K562 (cell line): Measurements from ENCODE around the gene CCNL1. TPM values are rescaled to one million over a fixed set of nuclear protein-coding genes. Genes with fewer than 3 reads are reported as not detected.
A peak's percentile ranks its signal among the peaks of the same experiment; 100 is the strongest.

Experiments
- ATF7 ChIP-seq: fragments of 450-650 bp; IDR thresholded peaks from 2 replicates; pipeline ENCODE4 v1.7.1; 2014; ENCODE audit warnings: mild to moderate bottlenecking, moderate library complexity
- CC2D1A ChIP-seq: fragments of 450-650 bp; IDR thresholded peaks from 2 replicates; pipeline ENCODE4 v1.6.1; 2017; ENCODE audit warnings: mild to moderate bottlenecking
- CXXC5 ChIP-seq: fragments of 250-450 bp; sonication (Bioruptor Pico); IDR thresholded peaks from 2 replicates; pipeline ENCODE4 v1.8.0; 2022; ENCODE audit warnings: inconsistent platforms, mild to moderate bottlenecking, moderate library complexity
- DMBX1 ChIP-seq: fragments of 250-450 bp; sonication (Bioruptor Pico); IDR thresholded peaks from 2 replicates; pipeline ENCODE4 v1.8.0; 2022; ENCODE audit warnings: inconsistent platforms, mild to moderate bottlenecking, moderate library complexity, borderline replicate concordance
- DNMT1 ChIP-seq: fragments of 450-650 bp; IDR thresholded peaks from 2 replicates; pipeline ENCODE4 v1.6.1; 2016; ENCODE audit warnings: antibody characterized with exemption, mild to moderate bottlenecking
- HES1 ChIP-seq: fragments of 450-650 bp; IDR thresholded peaks from 2 replicates; pipeline ENCODE4 v1.6.1; 2016; ENCODE audit warnings: low read depth, mild to moderate bottlenecking, moderate library complexity
- KAT8 ChIP-seq: fragments of 450-650 bp; IDR thresholded peaks from 2 replicates; pipeline ENCODE4 v1.6.1; 2016; ENCODE audit warnings: low read depth, mild to moderate bottlenecking
- NCOR1 ChIP-seq: fragments of 450-650 bp; IDR thresholded peaks from 2 replicates; pipeline ENCODE4 v1.6.1; 2016; ENCODE audit warnings: mild to moderate bottlenecking, moderate library complexity
- NR4A1 ChIP-seq, 2 experiments: fragments of 250-450 bp in 1 of 2; fragments of 450-650 bp in 1 of 2; sonication (Bioruptor Pico) in 1 of 2; IDR thresholded peaks; 2 replicates each; pipeline versions ENCODE4 v1.4.0 to v1.6.1; 2016 to 2020; ENCODE audit warnings: mild to moderate bottlenecking in 2 of 2, missing compliant biosample characterization in 1 of 2, missing genetic modification characterization in 1 of 2, moderate library complexity in 1 of 2
- PTRF ChIP-seq: fragments of 450-650 bp; IDR thresholded peaks from 2 replicates; pipeline ENCODE4 v1.6.1; 2016; ENCODE audit warnings: mild to moderate bottlenecking, missing genetic modification characterization, missing compliant biosample characterization
- SLC30A9 ChIP-seq: fragments of 250-450 bp; sonication (Bioruptor Pico); IDR thresholded peaks from 2 replicates; pipeline ENCODE4 v1.8.0; 2022; ENCODE audit warnings: mild to moderate bottlenecking, moderate library complexity
- SMAD2 ChIP-seq: fragments of 150-350 bp; IDR thresholded peaks from 2 replicates; pipeline ENCODE4 v1.6.1; 2014; ENCODE audit warnings: low read depth, mild to moderate bottlenecking, low read length
- SP2 ChIP-seq: IDR thresholded peaks from 2 replicates; pipeline ENCODE4 v1.6.1; 2011; ENCODE audit warnings: mild to moderate bottlenecking, low read depth, low read length, moderate library complexity; ENCODE audit not compliant: poor library complexity, severe bottlenecking; ENCODE audit errors: extremely low read depth
- TSC22D4 ChIP-seq: fragments of 450-650 bp; IDR thresholded peaks from 2 replicates; pipeline ENCODE4 v1.6.1; 2016; ENCODE audit warnings: missing genetic modification characterization, missing biosample characterization, control low read depth
- ZNF384 ChIP-seq: IDR thresholded peaks from 2 replicates; pipeline ENCODE4 v1.6.1; 2012; ENCODE audit warnings: low read depth, low read length, improper control_type of control experiment
- ZNF395 ChIP-seq: fragments of 200-800 bp; sonication (Bioruptor generic); IDR thresholded peaks from 2 replicates; pipeline ENCODE4 v1.6.1; 2017; ENCODE audit warnings: missing genetic modification characterization, missing compliant biosample characterization
- ZNF431 ChIP-seq: sonication (generic); formaldehyde crosslinking; IDR thresholded peaks from 2 replicates; pipeline ENCODE4 v1.8.0; 2022; ENCODE audit warnings: mild to moderate bottlenecking, missing genetic modification reagents
- ZNF830 ChIP-seq: fragments of 250-450 bp; sonication (Bioruptor Pico); IDR thresholded peaks from 2 replicates; pipeline ENCODE4 v1.5.0; 2021; ENCODE audit warnings: mild to moderate bottlenecking
- polyA plus RNA-seq, 8 experiments: library from polyadenylated mRNA; depleted of rRNA in 4 of 8; stranded (reverse) in 5 of 8; unstranded in 3 of 8; fragments of >200 nt; fragmentation: Nextera tagmentation in 2 of 8; fragmentation: Illumina TruSeq in 1 of 8; extraction: Ambion mirVana in 2 of 8; extraction: Trizol in 1 of 8; gene quantifications; 2 replicates each; pipeline versions ENCODE4 v1.2.1 to v1.2.3, GENCODE V29; 2011 to 2014; ENCODE audit warnings: inconsistent platforms in 1 of 8, missing spikeins in 1 of 8
- total RNA-seq, 7 experiments: library from RNA; depleted of rRNA in 6 of 7; stranded (reverse); fragments of >200 nt in 6 of 7; fragmentation: Illumina TruSeq in 2 of 7; extraction: Trizol in 2 of 7; gene quantifications; 2 replicates each; pipeline versions ENCODE4 v1.2.1 to v1.2.3, GENCODE V29; 2011 to 2021; ENCODE audit warnings: low replicate concordance in 1 of 7
- TF ChIP-seq, protein P1 (sequence below): fragments of 250-450 bp; sonication (Bioruptor Pico); IDR thresholded peaks from 2 replicates; pipeline ENCODE4 v1.8.0; 2022; ENCODE audit warnings: inconsistent platforms
- TF ChIP-seq, protein P2 (sequence below): fragments of 450-650 bp; IDR thresholded peaks from 2 replicates; pipeline ENCODE4 v1.6.1; 2017; ENCODE audit warnings: antibody characterized with exemption, mild to moderate bottlenecking

CCNL1 gene
- total and polyA plus RNA-seq, 9 of the 15 experiments (the other 6 are each of a cell fraction or from before 2014, with no cell fraction given), result 16.1 to 186 (median 132) TPM

DNA sequence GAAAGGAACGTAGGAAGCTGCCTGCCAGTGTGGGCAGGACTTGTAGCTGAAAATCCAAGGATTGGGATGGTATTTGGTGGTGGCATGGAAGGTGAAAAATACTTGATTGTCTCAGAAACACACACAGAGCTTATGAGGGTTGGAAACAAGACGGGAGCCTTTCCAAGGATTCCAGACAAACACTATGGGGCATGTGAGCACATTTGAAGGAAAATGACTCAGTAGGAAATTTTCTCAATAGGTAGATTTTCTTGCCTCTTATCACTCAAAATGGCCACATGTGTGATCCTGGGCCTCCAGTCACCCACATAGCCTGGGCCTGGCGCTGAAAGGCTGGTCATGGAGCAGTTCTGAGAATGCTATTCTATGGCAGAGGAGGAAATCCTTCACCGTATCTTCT is 47.4 kb downstream of the CCNL1 start (continued):
- TF ChIP-seq, protein P1, sequence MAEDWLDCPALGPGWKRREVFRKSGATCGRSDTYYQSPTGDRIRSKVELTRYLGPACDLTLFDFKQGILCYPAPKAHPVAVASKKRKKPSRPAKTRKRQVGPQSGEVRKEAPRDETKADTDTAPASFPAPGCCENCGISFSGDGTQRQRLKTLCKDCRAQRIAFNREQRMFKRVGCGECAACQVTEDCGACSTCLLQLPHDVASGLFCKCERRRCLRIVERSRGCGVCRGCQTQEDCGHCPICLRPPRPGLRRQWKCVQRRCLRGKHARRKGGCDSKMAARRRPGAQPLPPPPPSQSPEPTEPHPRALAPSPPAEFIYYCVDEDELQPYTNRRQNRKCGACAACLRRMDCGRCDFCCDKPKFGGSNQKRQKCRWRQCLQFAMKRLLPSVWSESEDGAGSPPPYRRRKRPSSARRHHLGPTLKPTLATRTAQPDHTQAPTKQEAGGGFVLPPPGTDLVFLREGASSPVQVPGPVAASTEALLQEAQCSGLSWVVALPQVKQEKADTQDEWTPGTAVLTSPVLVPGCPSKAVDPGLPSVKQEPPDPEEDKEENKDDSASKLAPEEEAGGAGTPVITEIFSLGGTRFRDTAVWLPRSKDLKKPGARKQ (CRISPR knock-in tag), result no peak
- no peak for TF ChIP-seq SMAD2
- TF ChIP-seq KAT8, result no peak
- no peak for TF ChIP-seq SLC30A9 (CRISPR knock-in tag)
- TF ChIP-seq ZNF395 (CRISPR knock-in tag), result no peak; the same call in 1 of the 2 replicates
- no peak for TF ChIP-seq SP2
- no peak for TF ChIP-seq ZNF830 (CRISPR knock-in tag)
- TF ChIP-seq PTRF (tag), result 0 out of 2 replicates have a peak, but pooled peaks have one; percentile 13
- TF ChIP-seq TSC22D4 (tag), result no peak
- no peak for TF ChIP-seq NCOR1
- TF ChIP-seq NR4A1 (CRISPR knock-in tag; IDR thresholded peaks at IDR 0.05), result no peak
- TF ChIP-seq NR4A1 (tag; IDR thresholded peaks at IDR 0.05), result peak; percentile 90; the same call in 1 of the 2 replicates
- TF ChIP-seq, protein P2, sequence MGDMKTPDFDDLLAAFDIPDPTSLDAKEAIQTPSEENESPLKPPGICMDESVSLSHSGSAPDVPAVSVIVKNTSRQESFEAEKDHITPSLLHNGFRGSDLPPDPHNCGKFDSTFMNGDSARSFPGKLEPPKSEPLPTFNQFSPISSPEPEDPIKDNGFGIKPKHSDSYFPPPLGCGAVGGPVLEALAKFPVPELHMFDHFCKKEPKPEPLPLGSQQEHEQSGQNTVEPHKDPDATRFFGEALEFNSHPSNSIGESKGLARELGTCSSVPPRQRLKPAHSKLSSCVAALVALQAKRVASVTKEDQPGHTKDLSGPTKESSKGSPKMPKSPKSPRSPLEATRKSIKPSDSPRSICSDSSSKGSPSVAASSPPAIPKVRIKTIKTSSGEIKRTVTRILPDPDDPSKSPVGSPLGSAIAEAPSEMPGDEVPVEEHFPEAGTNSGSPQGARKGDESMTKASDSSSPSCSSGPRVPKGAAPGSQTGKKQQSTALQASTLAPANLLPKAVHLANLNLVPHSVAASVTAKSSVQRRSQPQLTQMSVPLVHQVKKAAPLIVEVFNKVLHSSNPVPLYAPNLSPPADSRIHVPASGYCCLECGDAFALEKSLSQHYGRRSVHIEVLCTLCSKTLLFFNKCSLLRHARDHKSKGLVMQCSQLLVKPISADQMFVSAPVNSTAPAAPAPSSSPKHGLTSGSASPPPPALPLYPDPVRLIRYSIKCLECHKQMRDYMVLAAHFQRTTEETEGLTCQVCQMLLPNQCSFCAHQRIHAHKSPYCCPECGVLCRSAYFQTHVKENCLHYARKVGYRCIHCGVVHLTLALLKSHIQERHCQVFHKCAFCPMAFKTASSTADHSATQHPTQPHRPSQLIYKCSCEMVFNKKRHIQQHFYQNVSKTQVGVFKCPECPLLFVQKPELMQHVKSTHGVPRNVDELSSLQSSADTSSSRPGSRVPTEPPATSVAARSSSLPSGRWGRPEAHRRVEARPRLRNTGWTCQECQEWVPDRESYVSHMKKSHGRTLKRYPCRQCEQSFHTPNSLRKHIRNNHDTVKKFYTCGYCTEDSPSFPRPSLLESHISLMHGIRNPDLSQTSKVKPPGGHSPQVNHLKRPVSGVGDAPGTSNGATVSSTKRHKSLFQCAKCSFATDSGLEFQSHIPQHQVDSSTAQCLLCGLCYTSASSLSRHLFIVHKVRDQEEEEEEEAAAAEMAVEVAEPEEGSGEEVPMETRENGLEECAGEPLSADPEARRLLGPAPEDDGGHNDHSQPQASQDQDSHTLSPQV, result peak; percentile 40; the same call in 1 of the 2 replicates
- TF ChIP-seq ZNF384, result no peak
- no peak for TF ChIP-seq CC2D1A
- no peak for TF ChIP-seq DNMT1
- no peak for TF ChIP-seq ZNF431 (CRISPR knock-in tag)
- TF ChIP-seq DMBX1 (CRISPR knock-in tag), result 0 out of 2 replicates have a peak, but pooled peaks have one; percentile 36
- 0 out of 2 replicates have a peak, but pooled peaks have one; percentile 25 for TF ChIP-seq CXXC5 (CRISPR knock-in tag)
- TF ChIP-seq HES1, result no peak
- TF ChIP-seq ATF7, result no peak
- TF ChIP-seq, all 486 proteins: peak for 5
